Vagina (tissue), 2 donors: Measurements from ENCODE around the gene TBL1Y.

Source experiments
- POLR2A ChIP-seq, 2 donors: fragments of 450-650 bp; IDR thresholded peaks; one replicate each; pipeline ENCODE4 v1.6.1; 2017; ENCODE audit warnings: antibody characterized with exemption in 2 of 2, mild to moderate bottlenecking in 2 of 2, moderate library complexity in 2 of 2
- TF ChIP-seq, protein P1 (sequence below), 3 experiments: fragments of 450-650 bp in 2 of 3; fragments of 200-600 bp in 1 of 3; sonication (generic) in 1 of 3; IDR thresholded peaks; one replicate each; pipeline ENCODE4 v1.5.1; 2017 to 2019; ENCODE audit warnings: antibody characterized with exemption in 3 of 3, mild to moderate bottlenecking in 2 of 3, moderate library complexity in 2 of 3

DNA sequence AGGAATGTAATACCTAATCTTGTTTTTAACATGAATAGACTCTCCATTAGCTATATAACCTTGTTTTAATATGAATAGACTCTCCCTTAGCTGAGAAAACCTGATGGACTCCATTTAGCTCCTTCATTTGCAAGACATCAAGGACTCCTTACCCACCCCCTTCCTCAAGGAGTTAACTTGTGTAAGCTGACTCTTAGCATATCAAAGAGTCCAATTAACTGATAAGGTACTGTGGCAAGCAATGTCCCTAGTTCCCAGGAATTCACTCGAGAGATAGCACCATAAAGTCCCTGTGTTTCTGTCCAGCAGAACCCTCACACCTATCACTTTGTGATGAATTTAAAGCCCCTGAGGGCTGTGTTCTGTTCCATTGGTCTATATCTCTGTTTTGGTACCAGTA, 15.3 kb upstream of the TBL1Y start:
- TF ChIP-seq, protein P1, sequence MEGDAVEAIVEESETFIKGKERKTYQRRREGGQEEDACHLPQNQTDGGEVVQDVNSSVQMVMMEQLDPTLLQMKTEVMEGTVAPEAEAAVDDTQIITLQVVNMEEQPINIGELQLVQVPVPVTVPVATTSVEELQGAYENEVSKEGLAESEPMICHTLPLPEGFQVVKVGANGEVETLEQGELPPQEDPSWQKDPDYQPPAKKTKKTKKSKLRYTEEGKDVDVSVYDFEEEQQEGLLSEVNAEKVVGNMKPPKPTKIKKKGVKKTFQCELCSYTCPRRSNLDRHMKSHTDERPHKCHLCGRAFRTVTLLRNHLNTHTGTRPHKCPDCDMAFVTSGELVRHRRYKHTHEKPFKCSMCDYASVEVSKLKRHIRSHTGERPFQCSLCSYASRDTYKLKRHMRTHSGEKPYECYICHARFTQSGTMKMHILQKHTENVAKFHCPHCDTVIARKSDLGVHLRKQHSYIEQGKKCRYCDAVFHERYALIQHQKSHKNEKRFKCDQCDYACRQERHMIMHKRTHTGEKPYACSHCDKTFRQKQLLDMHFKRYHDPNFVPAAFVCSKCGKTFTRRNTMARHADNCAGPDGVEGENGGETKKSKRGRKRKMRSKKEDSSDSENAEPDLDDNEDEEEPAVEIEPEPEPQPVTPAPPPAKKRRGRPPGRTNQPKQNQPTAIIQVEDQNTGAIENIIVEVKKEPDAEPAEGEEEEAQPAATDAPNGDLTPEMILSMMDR (IDR thresholded peaks at IDR 0.05): no peak
- no peak for TF ChIP-seq POLR2A (IDR thresholded peaks at IDR 0.05)
